ENCODE results near the gene ULK4.

GRCh38 chr3:41592753-41593510 lies 369.0 kb downstream of the ULK4 start:
- TF ChIP-seq CTCF (IDR thresholded peaks at IDR 0.05) (no peak), POLR2AphosphoS5 (IDR thresholded peaks at IDR 0.05; ENCODE audit: low read depth, low read length) (no peak)
